Measurements from ENCODE around the gene RASGRP3. TPM values are rescaled to one million over a fixed set of nuclear protein-coding genes. Genes with fewer than 3 reads are reported as not detected.

Gene RASGRP3
- total and polyA plus RNA-seq, 9 donors: 17.9 to 38.3 (median 27.7) TPM

DNA sequence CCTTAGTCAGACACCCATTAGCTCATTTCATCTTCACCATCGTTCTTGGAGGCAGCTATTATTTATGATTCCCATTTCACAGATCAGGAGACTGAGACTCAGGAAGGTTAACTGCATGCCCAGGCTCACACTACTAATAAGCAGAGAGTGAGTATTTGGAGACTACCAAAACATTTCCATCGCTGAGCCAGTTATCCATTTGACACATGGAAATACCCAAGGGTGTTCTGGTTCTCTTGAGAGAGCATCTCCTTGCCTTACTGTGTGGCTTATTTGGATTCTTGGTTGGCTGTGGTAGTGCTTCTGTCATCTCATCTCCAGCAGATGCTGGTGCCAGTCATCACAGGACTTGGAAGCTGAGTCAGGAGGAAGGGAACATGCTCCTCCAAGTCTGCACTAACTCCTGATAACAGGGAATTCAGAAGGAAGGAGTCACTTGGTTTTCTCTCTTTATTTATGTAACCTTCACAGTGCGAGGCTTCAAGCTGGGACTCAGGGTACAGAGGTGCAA is 55.2 kb downstream of the RASGRP3 start:
- WGBS (ENCODE audit: insufficient coverage): no CpG with 5 or more reads among the region's 3 CpGs
- Histone ChIP-seq H3K27ac (ENCODE audit: low read length) (no peak overlapping the region), H3K9me3 (replicated peaks; ENCODE audit: control insufficient read depth, low read depth, low read length) (no peaks in the 10 kb centered on the region), H3K4me1 (ENCODE audit: control insufficient read depth, insufficient read depth, low read length) (peaks cover 5% of the 10 kb centered on the region), H3K27me3 (ENCODE audit: control insufficient read depth, insufficient read depth, low read length) (no peaks in the 10 kb centered on the region), H3K4me3 (ENCODE audit: low read length) (no peak overlapping the region), H3K36me3 (ENCODE audit: control insufficient read depth, insufficient read depth, low read length) (peaks cover 18% of the 10 kb centered on the region)
- DNase-seq: peak; percentile 34

DNA sequence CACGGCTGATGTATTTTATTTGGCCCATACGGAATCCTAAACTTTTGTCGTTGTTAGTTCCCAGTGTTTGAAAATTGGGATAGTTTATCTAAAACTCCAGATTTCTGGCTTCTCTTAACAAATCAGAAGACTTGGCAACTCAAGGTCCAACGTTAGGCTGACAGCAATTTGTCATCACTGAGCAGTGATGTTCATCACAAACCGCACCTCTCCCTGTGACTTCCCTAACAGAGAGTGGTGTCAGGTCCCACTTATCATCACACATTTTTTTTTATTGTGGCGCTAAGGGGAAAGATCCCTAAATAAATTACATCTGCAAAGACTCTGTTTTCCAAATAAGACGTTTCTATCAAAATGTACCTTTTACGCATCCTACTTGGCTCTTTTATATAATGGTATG is 55.7 kb downstream of the RASGRP3 start:
- no CpG with 5 or more reads among the region's 8 CpGs for WGBS (ENCODE audit: insufficient coverage)
- Histone ChIP-seq H3K4me1 (ENCODE audit: control insufficient read depth, insufficient read depth, low read length) (peaks cover 5% of the 10 kb centered on the region), H3K36me3 (ENCODE audit: control insufficient read depth, insufficient read depth, low read length) (peaks cover 16% of the 10 kb centered on the region), H3K27me3 (ENCODE audit: control insufficient read depth, insufficient read depth, low read length) (no peaks in the 10 kb centered on the region), H3K4me3 (ENCODE audit: low read length) (no peak overlapping the region), H3K9me3 (replicated peaks; ENCODE audit: control insufficient read depth, low read depth, low read length) (no peaks in the 10 kb centered on the region), H3K27ac (ENCODE audit: low read length) (no peak overlapping the region)
- DNase-seq: no peak

DNA sequence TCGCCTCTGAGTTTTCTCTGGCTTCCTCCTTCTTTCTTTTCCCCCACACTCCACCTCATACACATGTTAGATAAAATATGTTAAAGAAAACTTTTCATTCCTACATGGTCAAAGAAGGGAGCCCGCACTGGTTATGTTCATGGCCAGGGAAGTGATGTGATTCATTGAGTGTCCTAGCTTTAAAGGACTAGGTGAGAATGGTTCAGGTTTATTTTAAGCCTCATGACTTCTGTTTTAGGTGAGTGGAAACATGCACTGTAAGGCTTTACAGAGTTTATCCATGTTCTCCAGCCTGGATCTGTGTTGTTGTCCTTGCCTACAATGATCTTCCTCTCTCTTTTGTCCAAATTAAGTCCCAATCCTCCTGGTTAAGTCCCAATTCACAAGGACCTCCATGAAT is 56.5 kb downstream of the RASGRP3 start:
- no peak for DNase-seq
- Histone ChIP-seq H3K4me3 (ENCODE audit: low read length) (no peak overlapping the region), H3K4me1 (ENCODE audit: control insufficient read depth, insufficient read depth, low read length) (peaks cover 5% of the 10 kb centered on the region), H3K36me3 (ENCODE audit: control insufficient read depth, insufficient read depth, low read length) (peaks cover 16% of the 10 kb centered on the region), H3K9me3 (replicated peaks; ENCODE audit: control insufficient read depth, low read depth, low read length) (no peaks in the 10 kb centered on the region), H3K27me3 (ENCODE audit: control insufficient read depth, insufficient read depth, low read length) (no peaks in the 10 kb centered on the region), H3K27ac (ENCODE audit: low read length) (no peak overlapping the region)
- no CpG with 5 or more reads among the region's 2 CpGs for WGBS (ENCODE audit: insufficient coverage)

DNA sequence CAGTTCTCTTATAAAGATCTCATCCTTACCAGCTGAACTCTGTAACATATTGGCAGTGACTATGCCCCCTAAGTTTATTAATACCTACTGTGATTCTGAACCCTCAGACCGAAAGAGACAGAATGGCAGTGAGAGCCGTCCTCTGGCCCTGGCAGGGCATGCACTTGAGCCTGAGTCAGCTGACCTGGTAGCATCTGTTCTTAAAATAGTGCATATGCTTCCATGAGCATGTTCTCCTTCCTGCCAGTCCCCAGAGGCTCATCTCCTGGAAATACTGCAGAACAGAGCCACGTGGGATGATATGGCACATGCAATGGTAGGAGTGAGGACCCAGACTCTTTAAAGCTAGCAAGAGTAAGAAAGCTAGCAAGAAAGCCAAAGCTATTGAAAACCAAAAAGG is 59.0 kb downstream of the RASGRP3 start:
- no peak for DNase-seq
- WGBS (ENCODE audit: insufficient coverage): 53% methylated on average over 3 of the region's 3 CpGs
- Histone ChIP-seq H3K4me1 (ENCODE audit: control insufficient read depth, insufficient read depth, low read length) (peaks cover 8% of the 10 kb centered on the region), H3K27me3 (ENCODE audit: control insufficient read depth, insufficient read depth, low read length) (no peaks in the 10 kb centered on the region), H3K4me3 (ENCODE audit: low read length) (no peak overlapping the region), H3K27ac (ENCODE audit: low read length) (no peak overlapping the region), H3K9me3 (replicated peaks; ENCODE audit: control insufficient read depth, low read depth, low read length) (no peaks in the 10 kb centered on the region), H3K36me3 (ENCODE audit: control insufficient read depth, insufficient read depth, low read length) (peaks cover 7% of the 10 kb centered on the region)

DNA sequence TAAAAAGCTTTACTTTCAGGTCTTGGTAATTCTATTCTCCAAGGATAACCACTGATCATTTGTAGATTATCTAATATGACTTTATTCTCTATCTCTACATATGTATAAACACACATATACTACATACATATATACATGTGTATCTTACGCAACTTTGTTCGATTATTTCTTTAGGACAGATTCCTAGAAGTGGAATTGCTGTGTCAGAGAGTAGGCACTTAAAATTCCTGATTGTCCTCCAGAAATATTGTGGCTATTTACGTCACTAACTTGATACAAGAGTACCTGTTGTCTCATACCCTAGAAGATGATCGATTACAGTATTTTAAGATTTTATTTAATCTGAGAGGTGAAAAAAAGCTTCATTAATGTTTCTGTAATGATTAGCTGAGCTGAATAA is 64.8 kb downstream of the RASGRP3 start:
- Histone ChIP-seq H3K4me1 (ENCODE audit: control insufficient read depth, insufficient read depth, low read length) (peaks cover 3% of the 10 kb centered on the region), H3K36me3 (ENCODE audit: control insufficient read depth, insufficient read depth, low read length) (peaks cover 7% of the 10 kb centered on the region), H3K4me3 (ENCODE audit: low read length) (no peak overlapping the region), H3K27me3 (ENCODE audit: control insufficient read depth, insufficient read depth, low read length) (no peaks in the 10 kb centered on the region), H3K9me3 (replicated peaks; ENCODE audit: control insufficient read depth, low read depth, low read length) (no peaks in the 10 kb centered on the region), H3K27ac (ENCODE audit: low read length) (no peak overlapping the region)
- no CpG with 5 or more reads among the region's 4 CpGs for WGBS (ENCODE audit: insufficient coverage)
- DNase-seq: no peak

DNA sequence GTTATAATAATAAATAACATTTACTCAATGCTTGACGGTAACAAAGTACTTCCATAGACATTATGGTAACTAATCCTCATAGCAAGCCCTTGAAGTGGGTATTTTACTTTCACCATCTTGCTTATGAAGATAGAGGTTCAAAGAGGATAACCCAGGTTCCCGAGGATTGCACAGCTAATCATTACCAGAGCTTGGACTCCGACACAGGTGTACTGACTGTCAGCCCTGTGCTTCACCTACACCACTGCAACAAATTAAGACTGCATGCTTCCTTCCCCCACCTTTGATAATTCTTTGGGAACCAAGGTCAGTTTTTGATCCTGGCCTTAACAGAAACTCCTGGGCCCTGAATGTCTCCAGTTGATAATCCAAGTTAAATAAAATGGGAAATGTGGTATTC is 73.8 kb downstream of the RASGRP3 start:
- Histone ChIP-seq H3K36me3 (ENCODE audit: control insufficient read depth, insufficient read depth, low read length) (peaks cover 3% of the 10 kb centered on the region), H3K4me3 (ENCODE audit: low read length) (no peak overlapping the region), H3K27ac (ENCODE audit: low read length) (no peak overlapping the region), H3K9me3 (replicated peaks; ENCODE audit: control insufficient read depth, low read depth, low read length) (no peaks in the 10 kb centered on the region), H3K27me3 (ENCODE audit: control insufficient read depth, insufficient read depth, low read length) (no peaks in the 10 kb centered on the region), H3K4me1 (ENCODE audit: control insufficient read depth, insufficient read depth, low read length) (peaks cover 2% of the 10 kb centered on the region)
- no peak for DNase-seq
- WGBS (ENCODE audit: insufficient coverage): 63% methylated on average over 2 of the region's 3 CpGs

DNA sequence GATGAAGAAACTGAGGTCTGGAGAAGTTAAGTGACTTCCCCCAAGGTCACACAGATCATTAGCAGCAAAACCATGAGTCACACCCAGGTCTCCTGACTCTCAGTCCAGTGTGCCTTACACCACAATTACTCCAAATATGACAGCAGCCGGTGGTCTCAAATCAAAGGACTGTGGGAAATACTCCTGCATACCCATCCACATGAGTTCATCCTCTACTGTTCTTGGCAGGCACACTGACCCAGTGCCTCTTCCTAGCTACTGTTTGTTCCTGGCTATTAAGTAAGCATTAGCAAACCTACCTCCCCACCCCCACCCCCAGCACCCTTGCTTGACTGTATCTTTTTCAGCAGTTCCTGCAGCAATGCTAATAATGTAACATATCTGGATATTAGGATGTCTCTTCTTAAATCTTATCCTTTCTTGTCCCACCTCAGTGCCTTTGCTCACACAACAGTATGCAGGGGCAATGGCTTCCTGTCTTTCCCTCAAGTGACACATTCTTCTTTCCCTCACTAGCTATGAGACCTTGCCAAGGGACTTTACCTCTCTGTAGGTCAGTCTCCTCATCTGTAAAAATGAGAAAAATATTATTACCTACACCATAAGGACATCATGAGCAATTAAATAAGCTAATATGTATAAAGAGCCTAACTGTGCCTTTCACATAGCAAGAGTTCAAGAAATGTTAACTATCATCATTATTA is 76.5 kb downstream of the RASGRP3 start:
- no peak overlapping the region for H3K27ac ChIP-seq (ENCODE audit: low read length)
- H3K4me3 ChIP-seq (ENCODE audit: low read length): no peak overlapping the region

DNA sequence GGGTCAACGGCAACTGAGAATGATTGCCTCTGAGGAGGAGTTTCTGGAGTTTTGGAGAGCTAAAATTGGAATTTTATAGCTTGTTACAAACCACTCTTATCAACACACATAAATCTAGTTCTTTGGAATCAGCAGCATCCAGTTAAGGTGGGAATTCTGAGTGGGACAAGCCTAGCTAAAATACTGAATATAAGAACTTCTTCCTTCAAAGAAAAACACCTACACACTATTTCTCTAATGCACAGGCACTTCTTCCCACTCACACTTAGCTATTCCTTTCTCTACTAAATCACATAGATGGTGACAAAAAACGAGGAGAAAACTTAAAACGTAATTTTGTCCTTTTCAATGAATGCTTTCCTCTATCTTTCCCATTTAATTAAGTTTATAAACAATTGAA is 79.2 kb downstream of the RASGRP3 start:
- Histone ChIP-seq H3K9me3 (replicated peaks; ENCODE audit: control insufficient read depth, low read depth, low read length) (no peaks in the 10 kb centered on the region), H3K36me3 (ENCODE audit: control insufficient read depth, insufficient read depth, low read length) (peaks cover 5% of the 10 kb centered on the region), H3K4me3 (ENCODE audit: low read length) (no peak overlapping the region), H3K4me1 (ENCODE audit: control insufficient read depth, insufficient read depth, low read length) (peaks cover 7% of the 10 kb centered on the region), H3K27me3 (ENCODE audit: control insufficient read depth, insufficient read depth, low read length) (no peaks in the 10 kb centered on the region), H3K27ac (ENCODE audit: low read length) (no peak overlapping the region)
- DNase-seq: no peak
- WGBS (ENCODE audit: insufficient coverage): no CpG with 5 or more reads among the region's 3 CpGs

More for the DNA sequence above, 76.5 kb downstream of the RASGRP3 start:
- peaks cover 2% of the 10 kb centered on the region for H3K4me1 ChIP-seq (ENCODE audit: control insufficient read depth, insufficient read depth, low read length)
- H3K9me3 ChIP-seq (replicated peaks; ENCODE audit: control insufficient read depth, low read depth, low read length): no peaks in the 10 kb centered on the region
- no peak for DNase-seq
- peaks cover 5% of the 10 kb centered on the region for H3K36me3 ChIP-seq (ENCODE audit: control insufficient read depth, insufficient read depth, low read length)
- 90% methylated on average over 1 of the region's 1 CpG for WGBS (ENCODE audit: insufficient coverage)
- H3K27me3 ChIP-seq (ENCODE audit: control insufficient read depth, insufficient read depth, low read length): no peaks in the 10 kb centered on the region

DNA sequence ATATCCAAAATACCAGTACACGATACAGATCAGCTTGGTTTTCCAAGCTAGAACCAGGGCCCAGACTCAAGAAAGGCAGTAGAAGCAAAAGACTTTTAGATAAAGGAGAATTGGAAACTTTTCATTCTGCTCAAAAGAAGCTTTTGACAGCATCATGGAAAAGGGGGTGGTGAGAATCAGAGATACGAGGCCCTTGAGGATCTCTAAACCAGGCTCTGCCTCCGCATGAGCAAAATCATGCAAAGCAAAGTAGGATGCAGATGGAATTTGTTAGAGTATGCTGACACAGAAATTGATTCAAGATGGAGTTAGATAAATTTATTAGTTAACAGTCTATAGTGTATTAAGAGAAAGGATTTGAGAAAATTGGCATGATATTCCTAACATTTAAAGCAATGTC is 82.9 kb downstream of the RASGRP3 start:
- Histone ChIP-seq H3K9me3 (replicated peaks; ENCODE audit: control insufficient read depth, low read depth, low read length) (no peaks in the 10 kb centered on the region), H3K4me3 (ENCODE audit: low read length) (no peak overlapping the region), H3K27ac (ENCODE audit: low read length) (no peak overlapping the region), H3K27me3 (ENCODE audit: control insufficient read depth, insufficient read depth, low read length) (no peaks in the 10 kb centered on the region), H3K36me3 (ENCODE audit: control insufficient read depth, insufficient read depth, low read length) (peaks cover 5% of the 10 kb centered on the region), H3K4me1 (ENCODE audit: control insufficient read depth, insufficient read depth, low read length) (peaks cover 7% of the 10 kb centered on the region)
- 60% methylated on average over 3 of the region's 3 CpGs for WGBS (ENCODE audit: insufficient coverage)
- peak; percentile 89 for DNase-seq

DNA sequence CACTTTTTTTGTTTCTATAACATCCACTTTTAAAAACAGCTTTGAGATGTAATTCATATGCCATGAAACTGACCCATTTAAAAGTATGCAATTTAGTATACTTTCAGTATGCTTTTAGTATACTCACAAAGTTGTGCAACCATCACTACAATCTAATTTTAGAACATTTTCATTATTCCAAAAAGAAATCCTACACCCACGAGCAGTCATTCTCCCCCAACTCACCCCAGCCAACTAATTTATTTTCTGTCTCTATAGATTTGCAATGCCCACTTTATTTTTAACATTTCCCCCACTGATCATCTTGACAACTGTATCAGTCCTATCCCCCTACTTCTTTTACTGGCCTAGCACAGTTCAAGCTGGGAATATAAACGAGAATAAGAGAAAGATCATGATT is 83.6 kb downstream of the RASGRP3 start:
- peaks cover 5% of the 10 kb centered on the region for H3K36me3 ChIP-seq (ENCODE audit: control insufficient read depth, insufficient read depth, low read length)
- WGBS (ENCODE audit: insufficient coverage): 13% methylated on average over 1 of the region's 2 CpGs
- peak; percentile 46 for DNase-seq
- H3K4me3 ChIP-seq (ENCODE audit: low read length): no peak overlapping the region
- H3K4me1 ChIP-seq (ENCODE audit: control insufficient read depth, insufficient read depth, low read length): peaks cover 6% of the 10 kb centered on the region
- no peaks in the 10 kb centered on the region for H3K9me3 ChIP-seq (replicated peaks; ENCODE audit: control insufficient read depth, low read depth, low read length)
- no peak overlapping the region for H3K27ac ChIP-seq (ENCODE audit: low read length)
- no peaks in the 10 kb centered on the region for H3K27me3 ChIP-seq (ENCODE audit: control insufficient read depth, insufficient read depth, low read length)

DNA sequence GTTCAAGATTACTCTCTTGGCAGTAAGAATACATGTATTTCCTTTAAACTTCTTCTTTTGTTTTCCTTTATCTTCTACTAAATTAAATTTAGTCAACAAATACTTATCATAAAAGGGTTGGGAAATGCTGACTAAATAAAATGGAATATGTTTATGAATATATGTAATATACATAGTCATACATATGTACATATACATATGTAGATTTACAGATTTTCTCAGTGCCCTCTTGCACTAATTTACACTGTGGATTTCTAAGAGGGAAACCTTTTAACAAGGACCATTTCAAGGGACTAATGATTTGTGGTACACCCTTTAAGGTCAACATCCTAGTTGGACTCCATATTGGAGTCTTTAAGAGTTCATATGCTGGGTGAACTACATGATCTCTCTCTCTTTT is 85.4 kb downstream of the RASGRP3 start:
- Histone ChIP-seq H3K27ac (ENCODE audit: low read length) (no peak overlapping the region), H3K27me3 (ENCODE audit: control insufficient read depth, insufficient read depth, low read length) (no peaks in the 10 kb centered on the region), H3K9me3 (replicated peaks; ENCODE audit: control insufficient read depth, low read depth, low read length) (no peaks in the 10 kb centered on the region), H3K36me3 (ENCODE audit: control insufficient read depth, insufficient read depth, low read length) (peaks cover 8% of the 10 kb centered on the region), H3K4me3 (ENCODE audit: low read length) (no peak overlapping the region), H3K4me1 (ENCODE audit: control insufficient read depth, insufficient read depth, low read length) (peaks cover 5% of the 10 kb centered on the region)
- DNase-seq: no peak

Measured in muscle of leg (tissue), 11 donors.